ENCODE data around the gene CIDEB. TPM values are rescaled to one million over a fixed set of nuclear protein-coding genes. Genes with fewer than 3 reads are reported as not detected.

The CIDEB gene
- total RNA-seq, 1 donor from 2014 or later = 3.9 TPM

DNA sequence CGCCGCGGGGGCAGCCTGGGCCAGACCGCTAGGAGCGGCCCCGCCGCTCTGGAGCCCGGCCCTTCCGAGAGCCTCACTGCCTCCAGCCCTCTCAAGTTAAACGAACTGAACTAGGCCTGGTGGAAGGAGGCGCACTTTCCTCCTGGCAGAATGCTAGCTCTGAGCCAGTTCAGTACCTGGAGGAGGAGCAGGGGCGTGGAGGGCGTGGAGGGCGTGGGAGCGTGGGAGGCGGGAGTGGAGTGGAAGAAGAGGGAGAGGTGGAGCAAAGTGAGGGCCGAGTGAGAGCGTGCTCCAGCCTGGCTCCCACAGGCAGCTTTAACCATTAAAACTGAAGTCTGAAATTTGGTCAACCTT lies 8.8 kb upstream of the CIDEB start:
- TF ChIP-seq, protein P1, sequence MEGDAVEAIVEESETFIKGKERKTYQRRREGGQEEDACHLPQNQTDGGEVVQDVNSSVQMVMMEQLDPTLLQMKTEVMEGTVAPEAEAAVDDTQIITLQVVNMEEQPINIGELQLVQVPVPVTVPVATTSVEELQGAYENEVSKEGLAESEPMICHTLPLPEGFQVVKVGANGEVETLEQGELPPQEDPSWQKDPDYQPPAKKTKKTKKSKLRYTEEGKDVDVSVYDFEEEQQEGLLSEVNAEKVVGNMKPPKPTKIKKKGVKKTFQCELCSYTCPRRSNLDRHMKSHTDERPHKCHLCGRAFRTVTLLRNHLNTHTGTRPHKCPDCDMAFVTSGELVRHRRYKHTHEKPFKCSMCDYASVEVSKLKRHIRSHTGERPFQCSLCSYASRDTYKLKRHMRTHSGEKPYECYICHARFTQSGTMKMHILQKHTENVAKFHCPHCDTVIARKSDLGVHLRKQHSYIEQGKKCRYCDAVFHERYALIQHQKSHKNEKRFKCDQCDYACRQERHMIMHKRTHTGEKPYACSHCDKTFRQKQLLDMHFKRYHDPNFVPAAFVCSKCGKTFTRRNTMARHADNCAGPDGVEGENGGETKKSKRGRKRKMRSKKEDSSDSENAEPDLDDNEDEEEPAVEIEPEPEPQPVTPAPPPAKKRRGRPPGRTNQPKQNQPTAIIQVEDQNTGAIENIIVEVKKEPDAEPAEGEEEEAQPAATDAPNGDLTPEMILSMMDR (IDR thresholded peaks at IDR 0.05; ENCODE audit: insufficient read depth, low read length, severe bottlenecking) = no peak
- no peaks in the 10 kb centered on the region for H3K27me3 ChIP-seq (ENCODE audit: control insufficient read depth, insufficient read depth, low read length)
- DNase-seq (ENCODE audit: low read depth) = no peak
- no peak overlapping the region for H3K4me3 ChIP-seq (ENCODE audit: low read depth, low read length)
- H3K36me3 ChIP-seq (ENCODE audit: control insufficient read depth, insufficient read depth, low read length) = peaks cover 2% of the 10 kb centered on the region
- no peak for FAIRE-seq

DNA sequence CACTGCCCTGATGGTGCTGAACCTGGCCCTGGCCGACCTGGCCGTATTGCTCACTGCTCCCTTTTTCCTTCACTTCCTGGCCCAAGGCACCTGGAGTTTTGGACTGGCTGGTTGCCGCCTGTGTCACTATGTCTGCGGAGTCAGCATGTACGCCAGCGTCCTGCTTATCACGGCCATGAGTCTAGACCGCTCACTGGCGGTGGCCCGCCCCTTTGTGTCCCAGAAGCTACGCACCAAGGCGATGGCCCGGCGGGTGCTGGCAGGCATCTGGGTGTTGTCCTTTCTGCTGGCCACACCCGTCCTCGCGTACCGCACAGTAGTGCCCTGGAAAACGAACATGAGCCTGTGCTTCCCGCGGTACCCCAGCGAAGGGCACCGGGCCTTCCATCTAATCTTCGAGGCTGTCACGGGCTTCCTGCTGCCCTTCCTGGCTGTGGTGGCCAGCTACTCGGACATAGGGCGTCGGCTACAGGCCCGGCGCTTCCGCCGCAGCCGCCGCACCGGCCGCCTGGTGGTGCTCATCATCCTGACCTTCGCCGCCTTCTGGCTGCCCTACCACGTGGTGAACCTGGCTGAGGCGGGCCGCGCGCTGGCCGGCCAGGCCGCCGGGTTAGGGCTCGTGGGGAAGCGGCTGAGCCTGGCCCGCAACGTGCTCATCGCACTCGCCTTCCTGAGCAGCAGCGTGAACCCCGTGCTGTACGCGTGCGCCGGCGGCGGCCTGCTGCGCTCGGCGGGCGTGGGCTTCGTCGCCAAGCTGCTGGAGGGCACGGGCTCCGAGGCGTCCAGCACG lies 8.2 kb upstream of the CIDEB start:
- Histone ChIP-seq H3K27me3 (ENCODE audit: control insufficient read depth, insufficient read depth, low read length) (no peaks in the 10 kb centered on the region), H3K4me3 (ENCODE audit: low read depth, low read length) (no peak overlapping the region), H3K36me3 (ENCODE audit: control insufficient read depth, insufficient read depth, low read length) (peaks cover 2% of the 10 kb centered on the region)
- no peak for FAIRE-seq
- TF ChIP-seq, protein P1 (IDR thresholded peaks at IDR 0.05; ENCODE audit: insufficient read depth, low read length, severe bottlenecking) = no peak
- DNase-seq (ENCODE audit: low read depth) = no peak

DNA sequence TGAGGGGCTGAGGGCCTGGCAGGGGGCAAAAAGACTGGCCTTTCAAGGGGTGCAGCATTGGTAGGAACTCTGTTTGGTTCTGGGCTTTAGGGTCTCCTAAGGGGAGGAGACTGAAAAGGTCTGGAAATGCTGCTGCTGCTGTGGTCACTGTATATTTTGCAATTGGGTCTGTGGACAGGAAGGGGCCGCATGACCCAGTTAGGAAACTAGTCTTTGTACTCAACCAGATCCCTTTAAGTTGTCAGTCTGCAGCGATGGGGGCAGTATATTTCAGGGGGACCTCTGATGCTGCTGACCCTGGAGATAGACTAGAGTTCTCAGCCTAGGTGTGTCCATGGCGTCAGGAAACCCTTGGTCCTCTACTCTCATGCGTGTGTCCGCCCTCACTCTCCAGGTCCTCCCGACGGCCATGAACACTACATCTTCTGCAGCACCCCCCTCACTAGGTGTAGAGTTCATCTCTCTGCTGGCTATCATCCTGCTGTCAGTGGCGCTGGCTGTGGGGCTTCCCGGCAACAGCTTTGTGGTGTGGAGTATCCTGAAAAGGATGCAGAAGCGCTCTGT lies 7.5 kb upstream of the CIDEB start:
- no peak for FAIRE-seq
- H3K4me3 ChIP-seq (ENCODE audit: low read depth, low read length) = no peak overlapping the region
- DNase-seq (ENCODE audit: low read depth) = no peak
- TF ChIP-seq, protein P1 (IDR thresholded peaks at IDR 0.05; ENCODE audit: insufficient read depth, low read length, severe bottlenecking) = no peak
- H3K36me3 ChIP-seq (ENCODE audit: control insufficient read depth, insufficient read depth, low read length) = peaks cover 2% of the 10 kb centered on the region
- H3K27me3 ChIP-seq (ENCODE audit: control insufficient read depth, insufficient read depth, low read length) = no peaks in the 10 kb centered on the region

DNA sequence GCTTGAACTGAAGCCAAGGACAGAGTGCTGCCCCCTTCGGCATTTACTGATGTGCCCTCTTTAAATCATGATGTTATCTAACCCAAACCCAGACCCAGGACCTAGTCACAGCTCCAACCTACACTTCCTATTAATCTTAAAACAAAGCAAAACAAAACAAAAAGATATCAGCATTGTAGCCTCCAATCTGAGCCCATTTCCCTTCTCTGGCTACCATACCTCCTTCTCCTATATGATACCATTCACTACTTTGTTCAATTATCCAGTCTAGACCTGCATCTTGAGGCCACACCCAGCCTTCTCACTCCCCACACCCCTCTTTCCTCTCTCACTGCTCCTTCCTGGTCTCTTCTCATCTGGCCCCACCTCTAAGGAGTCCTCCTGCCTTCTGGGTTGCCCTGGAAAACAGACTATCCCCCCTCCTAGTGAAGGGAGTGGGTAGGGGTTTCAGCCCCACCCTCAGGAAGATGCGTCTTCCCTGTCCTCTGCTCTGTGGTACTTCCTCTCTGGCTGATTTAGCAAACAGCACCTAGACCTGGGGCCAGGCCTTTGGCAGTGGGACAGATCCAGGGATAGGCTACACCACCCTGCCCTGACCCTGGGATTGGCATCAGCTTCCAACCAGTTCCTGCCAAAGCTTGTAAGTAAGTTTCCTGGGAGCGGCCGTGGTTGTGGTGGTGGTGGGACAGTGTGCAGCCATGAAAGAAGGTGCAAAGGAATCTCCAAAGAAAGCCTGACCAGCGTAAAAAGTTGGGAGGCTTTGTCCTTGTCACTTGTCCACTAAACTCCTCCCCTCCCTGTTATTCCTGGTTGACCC lies 6.8 kb upstream of the CIDEB start:
- peaks cover 2% of the 10 kb centered on the region for H3K36me3 ChIP-seq (ENCODE audit: control insufficient read depth, insufficient read depth, low read length)
- H3K27me3 ChIP-seq (ENCODE audit: control insufficient read depth, insufficient read depth, low read length) = no peaks in the 10 kb centered on the region
- TF ChIP-seq, protein P1 (IDR thresholded peaks at IDR 0.05; ENCODE audit: insufficient read depth, low read length, severe bottlenecking) = no peak
- DNase-seq (ENCODE audit: low read depth) = peak; percentile 50
- no peak overlapping the region for H3K4me3 ChIP-seq (ENCODE audit: low read depth, low read length)
- no peak for FAIRE-seq

DNA sequence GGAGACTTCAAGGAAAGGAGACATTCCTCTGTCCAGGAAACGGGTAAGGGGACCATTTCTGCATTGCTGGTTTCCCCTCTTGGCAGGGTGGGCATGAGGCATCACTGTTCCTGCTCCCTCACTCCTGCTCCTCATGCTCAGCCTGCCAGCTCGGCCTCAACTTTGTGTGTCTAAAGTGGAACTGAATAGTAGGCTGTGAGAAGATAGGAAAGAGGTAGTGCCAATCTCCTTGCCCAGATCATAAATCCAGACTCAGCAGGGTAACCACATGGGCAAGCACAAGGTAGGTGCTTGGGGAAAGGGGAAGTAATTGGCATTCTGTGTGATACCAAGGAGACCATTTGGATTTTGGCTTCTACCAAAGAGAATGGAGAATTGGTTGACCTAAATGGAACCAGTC lies 6.1 kb upstream of the CIDEB start:
- TF ChIP-seq, protein P1 (IDR thresholded peaks at IDR 0.05; ENCODE audit: insufficient read depth, low read length, severe bottlenecking) = no peak
- H3K4me3 ChIP-seq (ENCODE audit: low read depth, low read length) = no peak overlapping the region
- H3K27me3 ChIP-seq (ENCODE audit: control insufficient read depth, insufficient read depth, low read length) = no peaks in the 10 kb centered on the region
- DNase-seq (ENCODE audit: low read depth) (no peak), FAIRE-seq (no peak)
- H3K36me3 ChIP-seq (ENCODE audit: control insufficient read depth, insufficient read depth, low read length) = peaks cover 2% of the 10 kb centered on the region
